HepG2 (cell line): Measurements from ENCODE around the gene SPI1. TPM values are rescaled to one million over a fixed set of nuclear protein-coding genes. Genes with fewer than 3 reads are reported as not detected.

ENCODE experiments used
- AKAP8 ChIP-seq: sonication (generic); formaldehyde crosslinking; IDR thresholded peaks from 2 replicates; pipeline ENCODE4 v1.5.1; 2020; ENCODE audit warnings: mild to moderate bottlenecking, missing genetic modification reagents
- ETV5 ChIP-seq: IDR thresholded peaks from 2 replicates; pipeline ENCODE4 v1.6.1; 2018; ENCODE audit warnings: missing biosample characterization, missing genetic modification reagents, inconsistent platforms, borderline replicate concordance
- HOXA3 ChIP-seq: sonication (generic); formaldehyde crosslinking; IDR thresholded peaks from 2 replicates; pipeline ENCODE4 v1.5.0; 2020; ENCODE audit warnings: missing genetic modification reagents
- MAFK ChIP-seq, 2 experiments: IDR thresholded peaks in 1 of 2; conservative IDR thresholded peaks in 1 of 2; 2 replicates each; pipeline ENCODE4 v1.6.1; 2011; ENCODE audit warnings: improper control_type of control experiment in 2 of 2, low read length in 2 of 2
- MTF2 ChIP-seq: sonication (generic); formaldehyde crosslinking; IDR thresholded peaks from 2 replicates; pipeline ENCODE4 v1.5.0; 2020; ENCODE audit warnings: missing genetic modification reagents, borderline replicate concordance
- NR1H2 ChIP-seq: sonication (generic); formaldehyde crosslinking; IDR thresholded peaks from 2 replicates; pipeline ENCODE4 v1.8.1; 2022; ENCODE audit warnings: low read depth, missing genetic modification reagents, borderline replicate concordance
- PHF5A ChIP-seq: IDR thresholded peaks from one replicate; pipeline ENCODE4 v1.6.1; 2018; ENCODE audit warnings: low read depth, missing genetic modification reagents; ENCODE audit not compliant: unreplicated experiment
- PHF8 ChIP-seq: sonication (generic); formaldehyde crosslinking; IDR thresholded peaks from 2 replicates; pipeline ENCODE4 v1.5.0; 2020; ENCODE audit warnings: missing genetic modification reagents
- PLRG1 ChIP-seq: fragments of 450-650 bp; conservative IDR thresholded peaks from 2 replicates; pipeline ENCODE4 v1.6.1; 2016
- SALL1 ChIP-seq: sonication (generic); formaldehyde crosslinking; IDR thresholded peaks from 2 replicates; pipeline ENCODE4 v1.8.0; 2022; ENCODE audit warnings: mild to moderate bottlenecking, missing genetic modification reagents
- SMAD9 ChIP-seq: sonication (generic); formaldehyde crosslinking; IDR thresholded peaks from 2 replicates; pipeline ENCODE4 v1.5.1; 2020; ENCODE audit warnings: mild to moderate bottlenecking, missing genetic modification reagents
- SP4 ChIP-seq: sonication (generic); formaldehyde crosslinking; IDR thresholded peaks from 2 replicates; pipeline ENCODE4 v1.8.1; 2023; ENCODE audit warnings: mild to moderate bottlenecking, missing genetic modification reagents
- TEAD3 ChIP-seq: optimal IDR thresholded peaks from 2 replicates; pipeline ENCODE3; 2016; ENCODE audit warnings: borderline replicate concordance
- ZFP36 ChIP-seq: fragments of 150-350 bp; IDR thresholded peaks from 2 replicates; pipeline ENCODE4 v1.6.1; 2018; ENCODE audit warnings: borderline replicate concordance, low read length, low read depth; ENCODE audit not compliant: partially characterized antibody
- ZNF549 ChIP-seq: sonication (generic); formaldehyde crosslinking; IDR thresholded peaks from 2 replicates; pipeline ENCODE4 v1.5.0; 2020; ENCODE audit warnings: missing genetic modification reagents
- ZNF564 ChIP-seq: sonication (generic); formaldehyde crosslinking; IDR thresholded peaks from 2 replicates; pipeline ENCODE4 v1.8.1; 2023; ENCODE audit warnings: mild to moderate bottlenecking, missing genetic modification reagents
- ZNF567 ChIP-seq: sonication (generic); formaldehyde crosslinking; IDR thresholded peaks from 2 replicates; pipeline ENCODE4 v1.8.1; 2023; ENCODE audit warnings: mild to moderate bottlenecking, missing genetic modification reagents, borderline replicate concordance
- ZNF577 ChIP-seq: sonication (generic); formaldehyde crosslinking; IDR thresholded peaks from 2 replicates; pipeline ENCODE4 v1.4.0; 2020; ENCODE audit warnings: mild to moderate bottlenecking, low read depth, missing genetic modification reagents, borderline replicate concordance
- ZNF614 ChIP-seq: IDR thresholded peaks from 2 replicates; pipeline ENCODE4 v1.6.1; 2018; ENCODE audit warnings: missing biosample characterization, missing genetic modification reagents, inconsistent platforms, borderline replicate concordance
- ZNF720 ChIP-seq: sonication (generic); formaldehyde crosslinking; IDR thresholded peaks from 2 replicates; pipeline ENCODE4 v1.4.0; 2020; ENCODE audit warnings: missing genetic modification reagents
- ZNF792 ChIP-seq: IDR thresholded peaks from 2 replicates; pipeline ENCODE4 v1.6.1; 2016
- polyA plus RNA-seq, 8 experiments: library from polyadenylated mRNA; depleted of rRNA in 3 of 8; stranded (reverse) in 7 of 8; unstranded in 1 of 8; fragments of >200 nt; fragmentation: Illumina TruSeq in 4 of 8; extraction: Trizol in 4 of 8; gene quantifications; 2 replicates each; pipeline versions ENCODE4 v1.2.1 to v1.2.3, GENCODE V29; 2011 to 2016; ENCODE audit warnings: low read depth in 4 of 8, missing spikeins in 1 of 8, mixed read lengths in 1 of 8; ENCODE audit not compliant: insufficient read depth in 1 of 8
- total RNA-seq, 5 experiments: library from RNA; depleted of rRNA; stranded (reverse); fragments of >200 nt; fragmentation: Illumina TruSeq; extraction: Trizol; gene quantifications; 2 replicates each; pipeline ENCODE4 v1.2.3, GENCODE V29; 2016; ENCODE audit warnings: low read depth in 1 of 5
- TF ChIP-seq, protein P1 (sequence below): sonication (generic); formaldehyde crosslinking; IDR thresholded peaks from 2 replicates; pipeline ENCODE4 v1.4.0; 2020; ENCODE audit warnings: mild to moderate bottlenecking, missing genetic modification reagents
- TF ChIP-seq, protein P2 (sequence below): sonication (generic); formaldehyde crosslinking; IDR thresholded peaks from 2 replicates; pipeline ENCODE4 v1.9.0; 2021; ENCODE audit warnings: missing genetic modification reagents, borderline replicate concordance
- TF ChIP-seq, protein P3 (sequence below): sonication (generic); formaldehyde crosslinking; IDR thresholded peaks from 2 replicates; pipeline ENCODE4 v1.4.0; 2020; ENCODE audit warnings: missing genetic modification reagents
- TF ChIP-seq, protein P4 (sequence below): sonication (generic); formaldehyde crosslinking; IDR thresholded peaks from 2 replicates; pipeline ENCODE4 v1.9.0; 2022; ENCODE audit warnings: missing genetic modification reagents, mild to moderate bottlenecking, borderline replicate concordance

Gene SPI1
- total and polyA plus RNA-seq, 2 of the 13 experiments (the other 11 are each of a cell fraction or from before 2014, with no cell fraction given), result not detected

DNA sequence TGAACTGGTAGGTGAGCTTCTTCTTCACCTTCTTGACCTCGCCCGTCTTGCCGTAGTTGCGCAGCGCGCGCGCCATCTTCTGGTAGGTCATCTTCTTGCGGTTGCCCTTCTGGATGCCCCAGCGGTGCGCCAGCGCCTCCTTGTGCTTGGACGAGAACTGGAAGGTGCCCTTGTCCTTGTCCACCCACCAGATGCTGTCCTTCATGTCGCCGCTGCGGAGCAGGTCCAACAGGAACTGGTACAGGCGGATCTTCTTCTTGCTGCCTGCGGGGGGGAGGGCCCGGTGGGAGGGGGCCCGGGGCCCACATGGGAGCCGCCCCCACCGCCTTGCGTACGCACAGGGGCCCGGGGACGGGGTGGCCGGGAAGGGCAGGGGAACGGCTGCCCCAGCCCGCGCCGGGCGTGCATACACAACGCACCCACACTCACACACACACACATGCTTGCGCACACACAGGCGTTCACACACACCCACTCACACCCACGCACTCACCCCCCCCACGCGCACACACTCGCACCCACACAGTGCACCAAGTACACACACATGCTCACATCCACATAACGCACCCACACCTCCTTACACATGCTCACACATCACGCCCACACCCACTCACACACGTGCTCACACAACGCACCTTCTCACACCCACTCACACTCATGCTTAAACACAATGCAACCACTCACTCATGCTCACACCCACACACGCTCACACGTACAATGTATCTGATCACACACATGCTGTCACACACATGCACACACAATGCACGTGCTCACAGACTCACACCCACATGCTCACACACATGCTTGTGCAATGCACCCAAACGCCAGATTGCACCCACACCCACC, 22.8 kb downstream of the SPI1 start (continued):
- no peak for TF ChIP-seq ZNF577 (CRISPR knock-in tag)
- TF ChIP-seq SMAD9 (CRISPR knock-in tag), result no peak
- peak; percentile 78 for TF ChIP-seq SALL1 (CRISPR knock-in tag)
- TF ChIP-seq ETV5 (CRISPR knock-in tag), result 0 out of 2 replicates have a peak, but pooled peaks have one; percentile 22
- peak; percentile 71; the same call in 1 of the 2 replicates for TF ChIP-seq ZNF792 (CRISPR knock-in tag)
- peak; percentile 59 for TF ChIP-seq PHF8
- TF ChIP-seq, protein P1, sequence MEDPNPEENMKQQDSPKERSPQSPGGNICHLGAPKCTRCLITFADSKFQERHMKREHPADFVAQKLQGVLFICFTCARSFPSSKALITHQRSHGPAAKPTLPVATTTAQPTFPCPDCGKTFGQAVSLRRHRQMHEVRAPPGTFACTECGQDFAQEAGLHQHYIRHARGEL (CRISPR knock-in tag), result no peak
- peak; percentile 76 for TF ChIP-seq PHF5A (CRISPR knock-in tag)
- TF ChIP-seq ZNF720 (CRISPR knock-in tag), result no peak
- no peak for TF ChIP-seq ZNF549 (CRISPR knock-in tag)
- no peak for TF ChIP-seq ZFP36
- peak; percentile 66; the same call in 1 of the 2 replicates for TF ChIP-seq ZNF614 (CRISPR knock-in tag)
- TF ChIP-seq TEAD3 (CRISPR knock-in tag), result peak; percentile 82
- TF ChIP-seq, protein P2, sequence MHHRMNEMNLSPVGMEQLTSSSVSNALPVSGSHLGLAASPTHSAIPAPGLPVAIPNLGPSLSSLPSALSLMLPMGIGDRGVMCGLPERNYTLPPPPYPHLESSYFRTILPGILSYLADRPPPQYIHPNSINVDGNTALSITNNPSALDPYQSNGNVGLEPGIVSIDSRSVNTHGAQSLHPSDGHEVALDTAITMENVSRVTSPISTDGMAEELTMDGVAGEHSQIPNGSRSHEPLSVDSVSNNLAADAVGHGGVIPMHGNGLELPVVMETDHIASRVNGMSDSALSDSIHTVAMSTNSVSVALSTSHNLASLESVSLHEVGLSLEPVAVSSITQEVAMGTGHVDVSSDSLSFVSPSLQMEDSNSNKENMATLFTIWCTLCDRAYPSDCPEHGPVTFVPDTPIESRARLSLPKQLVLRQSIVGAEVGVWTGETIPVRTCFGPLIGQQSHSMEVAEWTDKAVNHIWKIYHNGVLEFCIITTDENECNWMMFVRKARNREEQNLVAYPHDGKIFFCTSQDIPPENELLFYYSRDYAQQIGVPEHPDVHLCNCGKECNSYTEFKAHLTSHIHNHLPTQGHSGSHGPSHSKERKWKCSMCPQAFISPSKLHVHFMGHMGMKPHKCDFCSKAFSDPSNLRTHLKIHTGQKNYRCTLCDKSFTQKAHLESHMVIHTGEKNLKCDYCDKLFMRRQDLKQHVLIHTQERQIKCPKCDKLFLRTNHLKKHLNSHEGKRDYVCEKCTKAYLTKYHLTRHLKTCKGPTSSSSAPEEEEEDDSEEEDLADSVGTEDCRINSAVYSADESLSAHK (CRISPR knock-in tag), result no peak; the same call in 1 of the 2 replicates
- TF ChIP-seq NR1H2, result no peak
- TF ChIP-seq, protein P3, sequence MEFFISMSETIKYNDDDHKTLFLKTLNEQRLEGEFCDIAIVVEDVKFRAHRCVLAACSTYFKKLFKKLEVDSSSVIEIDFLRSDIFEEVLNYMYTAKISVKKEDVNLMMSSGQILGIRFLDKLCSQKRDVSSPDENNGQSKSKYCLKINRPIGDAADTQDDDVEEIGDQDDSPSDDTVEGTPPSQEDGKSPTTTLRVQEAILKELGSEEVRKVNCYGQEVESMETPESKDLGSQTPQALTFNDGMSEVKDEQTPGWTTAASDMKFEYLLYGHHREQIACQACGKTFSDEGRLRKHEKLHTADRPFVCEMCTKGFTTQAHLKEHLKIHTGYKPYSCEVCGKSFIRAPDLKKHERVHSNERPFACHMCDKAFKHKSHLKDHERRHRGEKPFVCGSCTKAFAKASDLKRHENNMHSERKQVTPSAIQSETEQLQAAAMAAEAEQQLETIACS (CRISPR knock-in tag), result no peak
- no peak; the same call in 1 of the 2 replicates for TF ChIP-seq SP4
- no peak for TF ChIP-seq MAFK (conservative IDR thresholded peaks at IDR 0.05 in 1 of 2, IDR thresholded peaks at IDR 0.05 in 1 of 2; ENCODE audit: low read length in 2 of 2)
- TF ChIP-seq HOXA3 (CRISPR knock-in tag), result peak; percentile 74; the same call in 1 of the 2 replicates
- TF ChIP-seq AKAP8 (CRISPR knock-in tag), result no peak
- no peak for TF ChIP-seq MTF2 (CRISPR knock-in tag)
- 0 out of 2 replicates have a peak, but pooled peaks have one; percentile 52 for TF ChIP-seq ZNF564 (CRISPR knock-in tag)
- TF ChIP-seq, protein P4, sequence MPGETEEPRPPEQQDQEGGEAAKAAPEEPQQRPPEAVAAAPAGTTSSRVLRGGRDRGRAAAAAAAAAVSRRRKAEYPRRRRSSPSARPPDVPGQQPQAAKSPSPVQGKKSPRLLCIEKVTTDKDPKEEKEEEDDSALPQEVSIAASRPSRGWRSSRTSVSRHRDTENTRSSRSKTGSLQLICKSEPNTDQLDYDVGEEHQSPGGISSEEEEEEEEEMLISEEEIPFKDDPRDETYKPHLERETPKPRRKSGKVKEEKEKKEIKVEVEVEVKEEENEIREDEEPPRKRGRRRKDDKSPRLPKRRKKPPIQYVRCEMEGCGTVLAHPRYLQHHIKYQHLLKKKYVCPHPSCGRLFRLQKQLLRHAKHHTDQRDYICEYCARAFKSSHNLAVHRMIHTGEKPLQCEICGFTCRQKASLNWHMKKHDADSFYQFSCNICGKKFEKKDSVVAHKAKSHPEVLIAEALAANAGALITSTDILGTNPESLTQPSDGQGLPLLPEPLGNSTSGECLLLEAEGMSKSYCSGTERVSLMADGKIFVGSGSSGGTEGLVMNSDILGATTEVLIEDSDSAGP (CRISPR knock-in tag), result peak; percentile 73
- no peak for TF ChIP-seq PLRG1
- 0 out of 2 replicates have a peak, but pooled peaks have one; percentile 50 for TF ChIP-seq ZNF567 (CRISPR knock-in tag)
